Choroid plexus epithelial cell (primary cell): Measurements from ENCODE around the gene CXCL16.
"Not testable (repeated sequence)": the region's sequence is repeated elsewhere in the genome, so short reads cannot be mapped to it uniquely, and the experiment has no call there.

Source experiments
- DNase-seq: peaks from one replicate; pipeline ENCODE4 v3.0.0-alpha.2; 2010; ENCODE audit warnings: low read depth
- H3K4me3 ChIP-seq: 2 replicates; pipeline ENCODE4 v1.5.1; 2011; ENCODE audit warnings: low read depth, mild to moderate bottlenecking, control low read depth, low read length, moderate library complexity
- TF ChIP-seq, protein P1 (sequence below): conservative IDR thresholded peaks from 2 replicates; pipeline ENCODE4 v1.5.1; 2011; ENCODE audit warnings: low read depth, mild to moderate bottlenecking, control low read depth, inconsistent platforms, low read length, moderate library complexity

The CXCL16 gene

DNA sequence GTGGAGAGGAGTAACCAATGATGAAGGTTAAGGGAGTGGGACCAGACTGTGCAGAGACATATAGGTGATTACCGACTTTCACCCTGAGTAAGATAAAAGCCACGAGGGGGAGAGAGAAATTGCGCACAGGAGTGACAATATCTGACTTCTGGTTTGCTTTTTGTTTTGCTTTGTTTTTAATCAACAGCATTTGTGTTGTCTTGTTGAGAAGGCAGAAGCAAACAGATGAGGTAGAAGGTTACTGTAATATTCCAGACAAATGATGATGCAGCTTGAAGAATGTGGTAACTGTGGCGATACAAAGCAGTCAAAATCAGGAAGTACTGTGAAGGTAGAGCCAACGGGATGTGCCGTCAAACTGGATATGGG lies 43.3 kb downstream of the CXCL16 start:
- TF ChIP-seq, protein P1, sequence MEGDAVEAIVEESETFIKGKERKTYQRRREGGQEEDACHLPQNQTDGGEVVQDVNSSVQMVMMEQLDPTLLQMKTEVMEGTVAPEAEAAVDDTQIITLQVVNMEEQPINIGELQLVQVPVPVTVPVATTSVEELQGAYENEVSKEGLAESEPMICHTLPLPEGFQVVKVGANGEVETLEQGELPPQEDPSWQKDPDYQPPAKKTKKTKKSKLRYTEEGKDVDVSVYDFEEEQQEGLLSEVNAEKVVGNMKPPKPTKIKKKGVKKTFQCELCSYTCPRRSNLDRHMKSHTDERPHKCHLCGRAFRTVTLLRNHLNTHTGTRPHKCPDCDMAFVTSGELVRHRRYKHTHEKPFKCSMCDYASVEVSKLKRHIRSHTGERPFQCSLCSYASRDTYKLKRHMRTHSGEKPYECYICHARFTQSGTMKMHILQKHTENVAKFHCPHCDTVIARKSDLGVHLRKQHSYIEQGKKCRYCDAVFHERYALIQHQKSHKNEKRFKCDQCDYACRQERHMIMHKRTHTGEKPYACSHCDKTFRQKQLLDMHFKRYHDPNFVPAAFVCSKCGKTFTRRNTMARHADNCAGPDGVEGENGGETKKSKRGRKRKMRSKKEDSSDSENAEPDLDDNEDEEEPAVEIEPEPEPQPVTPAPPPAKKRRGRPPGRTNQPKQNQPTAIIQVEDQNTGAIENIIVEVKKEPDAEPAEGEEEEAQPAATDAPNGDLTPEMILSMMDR: no peak
- DNase-seq: no peak
- no peak overlapping the region for H3K4me3 ChIP-seq

DNA sequence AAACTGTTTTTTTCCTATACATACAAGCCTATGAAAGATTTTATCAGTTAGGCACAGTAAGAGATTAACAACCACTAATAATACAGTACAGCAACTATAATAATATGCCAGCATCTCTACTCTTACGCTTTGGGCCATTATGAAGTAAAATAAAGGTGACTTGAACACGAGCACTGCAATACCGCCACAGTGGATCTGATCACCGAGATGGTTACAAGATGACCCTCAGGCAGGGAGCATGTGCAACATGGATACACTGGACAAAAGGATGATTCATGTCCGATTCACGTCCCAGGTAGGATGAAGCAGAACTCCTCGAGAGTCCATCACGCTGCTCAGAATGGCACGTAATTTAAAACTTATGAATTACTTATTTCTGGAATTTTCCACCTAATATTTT lies 46.3 kb downstream of the CXCL16 start:
- no peak for DNase-seq
- H3K4me3 ChIP-seq: no peak overlapping the region
- TF ChIP-seq, protein P1: no peak

DNA sequence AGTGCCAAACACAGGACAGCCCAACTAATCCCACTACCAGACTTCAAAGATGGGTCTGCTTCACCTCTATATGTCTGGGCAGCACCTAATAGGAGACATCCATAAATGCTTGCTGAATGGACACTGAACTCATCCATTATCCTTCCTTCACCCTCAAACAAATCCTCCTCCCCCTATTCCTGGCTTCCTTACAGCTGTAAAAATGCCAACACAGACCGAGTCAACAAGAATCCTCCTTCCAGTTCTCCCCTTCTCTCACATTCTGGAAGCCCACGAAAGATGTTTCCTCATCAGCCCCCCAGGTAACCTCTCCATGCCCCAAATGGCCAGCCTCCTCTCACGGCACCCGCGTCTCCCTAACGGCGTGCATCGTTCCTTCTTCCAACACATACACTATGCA lies 48.0 kb downstream of the CXCL16 start:
- H3K4me3 ChIP-seq: no peak overlapping the region
- TF ChIP-seq, protein P1: no peak
- no peak for DNase-seq

DNA sequence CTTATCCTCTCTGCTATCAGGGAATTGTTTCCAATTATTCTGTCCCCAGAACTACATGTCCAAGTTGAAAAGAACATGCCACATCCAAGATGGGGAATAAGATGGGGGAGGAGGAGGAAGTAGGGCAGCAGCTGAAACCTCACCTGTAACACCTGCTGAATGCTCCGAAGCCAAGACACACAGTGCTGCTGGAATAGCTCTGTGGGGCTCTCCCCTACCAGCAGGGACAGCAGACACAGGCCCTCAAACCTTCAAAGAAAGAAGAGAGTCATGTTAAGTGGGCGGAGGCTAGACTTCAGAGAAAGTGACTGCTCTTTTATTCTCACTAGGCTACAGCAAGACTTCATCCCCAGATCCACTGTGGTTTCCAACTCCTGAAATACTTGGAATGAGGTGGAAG lies 49.0 kb downstream of the CXCL16 start:
- TF ChIP-seq, protein P1: no peak
- DNase-seq: no peak
- no peak overlapping the region for H3K4me3 ChIP-seq

DNA sequence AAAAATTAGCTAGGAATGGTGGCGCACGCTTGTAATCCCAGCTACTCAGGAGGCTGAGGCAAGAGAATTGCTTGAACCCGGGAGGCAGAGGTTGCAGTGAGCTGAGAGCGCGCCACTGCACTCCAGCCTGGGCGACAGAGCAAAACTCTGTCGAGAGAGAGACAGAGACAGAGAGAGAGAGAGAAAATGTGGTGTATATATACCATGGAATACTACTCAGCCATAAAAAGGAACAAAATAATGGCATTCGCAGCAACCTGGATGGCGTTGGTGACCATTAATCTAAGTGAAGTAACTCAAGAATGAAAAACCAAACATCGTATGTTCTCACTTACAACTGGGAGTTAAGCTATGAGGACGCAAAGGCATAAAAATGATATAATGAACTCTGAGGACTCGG lies 49.9 kb downstream of the CXCL16 start:
- H3K4me3 ChIP-seq, DNase-seq: not testable (repeated sequence)

DNA sequence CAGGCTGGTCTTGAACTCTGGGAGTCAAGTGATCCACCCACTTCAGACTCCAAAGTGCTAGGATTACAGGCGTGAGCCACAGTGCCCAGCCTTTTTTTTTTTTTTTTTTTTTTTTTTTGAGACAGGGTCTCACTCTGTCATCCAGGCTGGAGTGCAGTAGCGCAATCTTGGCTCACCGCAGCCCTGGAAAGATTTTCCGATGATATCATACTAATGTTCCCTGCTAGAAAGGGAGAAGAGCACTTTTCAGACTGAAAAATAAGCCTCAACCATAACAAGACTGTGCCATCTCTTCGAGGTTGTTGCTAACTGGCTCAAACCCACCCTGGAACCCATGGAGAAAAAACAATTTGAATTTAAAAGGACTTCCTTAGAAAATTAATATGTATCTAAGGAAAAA lies 56.0 kb downstream of the CXCL16 start:
- H3K4me3 ChIP-seq, DNase-seq: not testable (repeated sequence)
